CD4-positive, alpha-beta T cell treated with Interleukin-17A for 4 hours (primary cell): Measurements from ENCODE around the gene DDIT4.
"Not testable (repeated sequence)": the region's sequence is repeated elsewhere in the genome, so short reads cannot be mapped to it uniquely, and the experiment has no call there.

Experiments
- DNase-seq: peaks from one replicate; pipeline ENCODE4 v3.0.0-alpha.2; 2020; ENCODE audit warnings: mixed read lengths

The DDIT4 gene

GRCh38 chr10:72249176-72249862, 24.4 kb upstream of the DDIT4 start:
- not testable (repeated sequence) for DNase-seq

GRCh38 chr10:72250666-72251065, 23.1 kb upstream of the DDIT4 start:
- DNase-seq: no peak

GRCh38 chr10:72251635-72252034, 22.1 kb upstream of the DDIT4 start:
- no peak for DNase-seq

- no peak for DNase-seq
Observed at GRCh38 chr10:72252972-72253371, 20.8 kb upstream of the DDIT4 start.

GRCh38 chr10:72253578-72253977, 20.1 kb upstream of the DDIT4 start:
- DNase-seq: no peak

- DNase-seq: peak; percentile 55
Observed at GRCh38 chr10:72254813-72255568, 18.7 kb upstream of the DDIT4 start.

- DNase-seq: no peak
Observed at GRCh38 chr10:72255977-72256729, 17.6 kb upstream of the DDIT4 start.

- no peak for DNase-seq
Observed at GRCh38 chr10:72257051-72257892, 16.5 kb upstream of the DDIT4 start.

GRCh38 chr10:72258617-72259016, 15.1 kb upstream of the DDIT4 start:
- DNase-seq: no peak

- peak; percentile 25 for DNase-seq
Observed at GRCh38 chr10:72259491-72260238, 14.1 kb upstream of the DDIT4 start.

- peak; percentile 82 for DNase-seq
Observed at GRCh38 chr10:72260239-72260975, 13.3 kb upstream of the DDIT4 start.

- peak; percentile 48 for DNase-seq
Observed at GRCh38 chr10:72260976-72261783, 12.5 kb upstream of the DDIT4 start.

- peak; percentile 52 for DNase-seq
Observed at GRCh38 chr10:72261784-72262404, 11.8 kb upstream of the DDIT4 start.

GRCh38 chr10:72263613-72264241, 10.0 kb upstream of the DDIT4 start:
- peak; percentile 72 for DNase-seq

- no peak for DNase-seq
Observed at GRCh38 chr10:72264536-72264935, 9.2 kb upstream of the DDIT4 start.

- DNase-seq: no peak
Observed at GRCh38 chr10:72265508-72265907, 8.2 kb upstream of the DDIT4 start.

GRCh38 chr10:72265990-72266865, 7.5 kb upstream of the DDIT4 start:
- DNase-seq: no peak

- no peak for DNase-seq
Observed at GRCh38 chr10:72267381-72267780, 6.3 kb upstream of the DDIT4 start.
